HK-2 (cell line): ENCODE results near the gene CFL1.
"Not testable (repeated sequence)": the region's sequence is repeated elsewhere in the genome, so short reads cannot be mapped to it uniquely, and the experiment has no call there.

Experiments used
- DNase-seq: peaks from one replicate; pipeline ENCODE4 v3.0.0-alpha.2; 2018; ENCODE audit not compliant: unreplicated experiment

The CFL1 gene

DNA sequence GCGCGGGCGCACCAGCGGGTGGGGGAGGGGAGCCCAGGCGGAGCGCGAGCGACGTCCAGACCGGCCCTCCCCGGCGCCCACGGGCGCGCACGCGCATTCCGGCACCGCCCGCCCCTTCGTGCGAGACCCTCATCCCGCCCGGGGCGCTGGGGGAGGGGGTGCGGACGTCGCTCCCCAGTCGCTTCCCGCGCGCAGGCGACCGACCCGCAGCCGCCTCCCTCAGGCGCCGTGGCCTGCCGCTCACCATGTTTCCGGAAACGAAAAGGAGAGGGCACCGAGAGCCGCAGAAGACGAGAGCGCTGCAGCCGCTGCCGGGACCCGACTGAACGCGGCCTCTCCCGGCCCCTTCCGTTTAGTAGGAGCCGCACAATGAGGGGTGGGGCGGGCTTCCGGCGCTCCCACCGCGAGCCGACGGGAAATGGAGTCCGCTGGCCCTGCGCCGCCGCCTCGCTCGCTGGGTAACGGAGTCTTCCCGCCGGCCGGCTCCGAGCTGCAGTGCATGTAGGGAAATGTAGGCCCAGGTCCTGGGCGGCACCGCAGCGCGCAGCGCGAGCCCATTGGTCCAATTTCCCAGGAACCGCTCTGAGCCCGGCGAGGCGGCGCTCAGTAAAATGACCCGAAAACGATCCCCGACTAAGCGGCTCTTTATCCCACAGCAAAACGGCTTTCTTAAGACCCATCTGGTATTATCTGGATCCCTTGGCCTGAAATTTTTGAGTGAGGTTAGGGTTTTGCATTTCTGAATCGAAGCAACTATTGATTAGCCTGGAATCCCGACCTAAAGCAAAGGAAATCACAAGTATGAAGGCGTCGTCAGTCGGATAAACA is at the start of gene CFL1:
Gene CFL1, minus strand, starts transcription at position 328 of the 828 bp plus-strand sequence. Its CDS starts 81 bp downstream, at position 247.
- DNase-seq, result peak; percentile 93

DNA sequence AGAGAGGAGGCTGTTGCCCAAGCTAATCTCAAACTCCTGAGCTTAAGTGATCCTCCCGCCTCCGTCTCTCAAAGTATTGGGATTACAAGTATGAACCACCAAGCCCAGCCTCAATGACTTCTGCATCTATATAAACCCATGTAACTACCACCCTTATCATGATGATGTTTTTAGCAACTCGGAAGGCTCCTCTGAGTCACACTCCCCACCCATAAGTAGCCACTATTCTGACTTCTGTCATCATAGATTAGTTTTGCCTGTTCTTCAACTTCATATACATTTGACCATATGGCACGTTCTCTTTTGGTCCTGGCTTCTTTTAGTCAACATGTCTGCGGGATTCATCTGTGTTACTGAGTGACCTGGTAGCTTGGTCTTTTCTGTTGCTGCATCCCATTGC is 48.6 kb upstream of the CFL1 start:
- no peak for DNase-seq

DNA sequence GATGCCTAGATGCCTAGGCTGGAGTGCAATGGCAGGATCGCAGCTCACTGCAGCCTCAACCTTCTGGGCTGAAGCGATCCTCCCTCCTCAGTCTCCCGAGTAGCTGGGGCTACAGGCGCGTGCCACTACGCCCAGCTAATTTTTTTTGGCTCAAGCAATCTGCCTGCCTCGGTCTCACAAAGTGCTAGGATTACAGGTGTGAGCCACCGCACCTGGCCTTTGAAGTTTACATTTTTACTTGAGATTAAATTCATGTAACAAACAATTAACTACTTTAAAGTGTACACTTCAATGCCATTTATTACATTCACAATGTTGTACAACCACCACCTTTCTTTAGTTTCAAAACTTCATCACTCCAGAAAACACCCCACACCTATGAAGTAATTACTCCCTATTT is 45.7 kb upstream of the CFL1 start:
- no peak for DNase-seq

DNA sequence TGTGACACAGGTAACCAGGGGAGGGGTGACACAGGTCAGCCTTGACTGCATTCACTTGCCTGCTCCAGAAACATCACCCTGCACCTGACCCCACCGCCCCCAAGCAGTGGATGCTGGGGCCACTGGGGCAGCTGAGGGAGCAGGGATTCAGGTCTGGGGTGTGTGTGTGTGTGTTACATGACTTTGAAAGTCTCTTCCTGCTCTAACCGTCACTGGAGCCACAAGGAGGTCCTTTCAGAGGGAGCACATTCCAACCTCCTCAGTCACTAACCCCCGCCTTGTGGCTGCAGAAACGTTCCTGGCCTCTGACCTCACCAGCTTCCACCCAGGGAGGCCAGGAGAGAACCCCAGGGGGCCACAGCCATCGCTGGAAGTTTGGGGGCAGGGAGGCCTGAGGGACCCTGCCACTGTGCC is 45.1 kb upstream of the CFL1 start:
- peak; percentile 80 for DNase-seq

DNA sequence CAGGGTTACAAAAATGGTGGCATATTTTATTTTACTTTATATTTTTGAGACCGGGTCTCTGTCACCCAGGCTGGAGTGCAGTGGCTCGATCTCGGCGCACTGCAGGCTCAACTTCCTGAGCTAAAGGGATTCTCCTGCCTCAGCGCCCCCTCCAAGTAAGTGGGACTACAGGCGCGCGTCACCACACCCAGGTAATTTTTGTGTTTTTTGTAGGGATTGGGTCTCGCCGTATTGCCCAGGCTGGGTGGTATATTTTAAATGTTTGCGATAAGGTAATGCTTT is 42.9 kb upstream of the CFL1 start:
- DNase-seq, result no peak

DNA sequence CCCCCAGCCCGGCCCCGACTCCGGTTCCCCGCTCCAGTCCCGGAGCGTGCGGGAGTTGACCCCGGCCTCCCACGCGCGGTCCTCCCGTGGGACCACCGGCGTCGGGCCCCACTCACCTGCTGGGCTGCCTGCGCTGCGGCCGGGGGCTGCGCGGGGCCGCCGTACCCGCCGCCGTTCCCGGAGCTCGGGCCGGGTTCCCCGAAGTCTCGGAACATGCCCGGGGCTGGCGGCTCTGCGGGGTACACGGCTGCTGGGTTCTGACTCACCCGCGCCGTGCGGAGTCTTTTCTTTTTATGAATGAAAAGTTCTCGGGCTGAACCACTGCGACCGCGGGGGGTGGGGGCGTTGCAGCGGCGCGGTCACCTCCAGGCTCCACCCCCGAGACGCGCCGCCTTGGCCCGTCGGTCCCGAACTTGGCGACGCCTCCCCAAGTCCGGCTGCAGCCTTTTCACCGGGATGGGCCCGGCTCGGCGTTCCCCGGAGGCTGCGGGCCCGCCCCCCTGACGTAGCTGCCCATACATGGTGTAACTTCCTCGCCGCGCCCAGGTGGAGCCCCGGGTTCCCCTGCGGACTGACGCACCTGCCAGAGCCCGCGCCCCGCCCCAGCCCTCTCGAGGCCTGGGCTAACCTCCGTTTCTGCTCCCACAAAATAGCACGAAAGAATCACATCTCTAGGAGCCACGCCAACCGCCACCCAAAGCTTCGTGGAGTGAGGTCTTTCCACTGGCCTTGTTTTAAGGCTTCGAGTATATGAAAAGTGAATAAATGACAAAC is 42.3 kb upstream of the CFL1 start, which contains the start of gene FOSL1:
Gene FOSL1, minus strand, starts transcription at position 264 of the 774 bp plus-strand sequence. Its CDS starts 49 bp downstream, at position 215.
- peak; percentile 92 for DNase-seq

DNA sequence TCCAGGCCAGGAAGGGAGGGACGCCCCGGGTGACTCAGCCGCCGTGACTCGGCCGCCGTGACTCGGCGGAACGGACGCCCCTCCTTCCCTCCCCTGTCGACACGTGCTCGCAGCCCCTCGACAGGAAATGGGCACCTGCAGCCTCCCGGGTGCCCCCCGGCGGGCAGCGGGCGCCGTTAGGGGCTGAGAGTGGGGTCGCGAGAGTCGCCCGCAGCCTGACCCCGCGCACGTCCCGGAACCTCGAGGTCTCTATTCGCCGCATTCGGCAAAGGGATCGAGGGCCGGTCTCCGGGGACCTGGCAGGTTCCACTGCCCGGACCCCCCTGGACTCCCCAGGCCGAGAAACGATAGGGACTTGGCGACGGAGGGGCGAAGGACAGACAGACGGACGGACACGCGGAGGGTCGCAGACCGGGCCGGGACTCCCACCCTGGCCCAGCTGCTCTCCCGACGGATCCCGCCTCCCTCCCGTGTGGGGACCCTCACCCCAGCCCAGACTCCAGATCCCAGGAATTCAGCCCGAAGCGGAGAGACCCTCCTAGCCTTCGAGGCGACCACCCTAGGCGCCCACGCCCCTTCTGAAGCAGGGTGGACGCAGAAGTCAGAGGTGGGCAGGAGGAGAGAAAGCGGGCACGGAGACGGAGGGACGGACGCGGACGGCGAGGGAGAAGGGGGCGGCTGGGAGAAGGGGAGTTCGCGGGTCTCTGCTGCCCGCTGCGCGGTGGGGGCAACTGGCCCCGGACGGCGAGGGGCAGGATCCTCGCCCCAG is 41.6 kb upstream of the CFL1 start:
- DNase-seq, result peak; percentile 81

DNA sequence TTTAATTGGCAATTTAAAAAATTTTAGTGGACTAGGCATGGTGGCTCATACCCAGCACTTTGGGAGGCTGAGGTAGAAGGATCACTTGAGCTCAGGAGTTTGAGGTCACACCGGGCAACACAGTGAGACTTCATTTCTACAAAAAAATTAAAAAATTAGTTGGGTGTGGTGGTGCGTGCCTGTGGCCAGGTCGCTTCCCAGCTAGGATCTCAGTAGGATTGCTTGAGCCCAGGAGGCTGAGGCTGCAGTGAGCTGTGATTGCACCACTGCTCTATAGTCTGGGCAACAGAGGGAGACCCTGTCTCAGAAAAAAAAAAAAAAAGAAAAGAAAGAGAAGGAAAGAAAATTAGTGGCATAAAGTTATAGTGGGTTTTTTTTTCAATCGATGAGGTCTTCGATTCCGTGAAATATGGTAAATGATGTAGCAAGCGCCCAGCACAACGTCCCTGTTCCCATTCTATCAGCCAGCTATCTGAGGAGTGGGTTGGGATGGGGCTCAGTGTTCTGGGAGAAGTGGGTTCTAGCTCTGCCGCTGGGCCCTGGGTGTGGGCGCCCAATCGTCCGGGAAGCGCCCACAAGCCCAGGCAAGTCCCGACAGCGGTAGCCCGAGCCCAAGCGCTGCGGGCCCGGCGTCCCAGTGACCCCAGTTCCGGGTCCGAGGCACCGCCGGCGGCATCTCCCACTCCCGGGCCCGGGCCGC is 40.8 kb upstream of the CFL1 start:
- DNase-seq, result no peak

DNA sequence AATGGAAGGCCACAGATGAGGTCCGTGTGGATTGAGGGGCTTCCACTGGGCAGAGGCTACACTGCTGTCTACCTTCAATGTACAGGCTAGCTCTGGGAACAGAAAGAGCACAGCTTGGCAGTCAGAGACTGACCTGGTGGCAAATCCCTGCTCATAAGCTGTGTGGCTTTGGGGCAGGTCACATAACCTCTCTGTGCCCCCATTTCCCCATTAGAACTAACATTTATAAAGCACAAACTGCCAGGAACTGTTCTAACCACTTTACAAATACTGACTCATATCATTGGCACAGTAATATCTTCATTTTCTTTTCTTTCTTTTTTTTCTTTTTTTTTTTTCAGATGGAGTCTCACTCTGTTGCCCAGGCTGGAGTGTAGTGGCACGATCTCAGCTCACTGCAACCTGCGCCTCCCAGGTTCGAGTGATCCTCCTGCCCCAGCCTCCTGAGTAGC is 39.1 kb upstream of the CFL1 start:
- no peak for DNase-seq

DNA sequence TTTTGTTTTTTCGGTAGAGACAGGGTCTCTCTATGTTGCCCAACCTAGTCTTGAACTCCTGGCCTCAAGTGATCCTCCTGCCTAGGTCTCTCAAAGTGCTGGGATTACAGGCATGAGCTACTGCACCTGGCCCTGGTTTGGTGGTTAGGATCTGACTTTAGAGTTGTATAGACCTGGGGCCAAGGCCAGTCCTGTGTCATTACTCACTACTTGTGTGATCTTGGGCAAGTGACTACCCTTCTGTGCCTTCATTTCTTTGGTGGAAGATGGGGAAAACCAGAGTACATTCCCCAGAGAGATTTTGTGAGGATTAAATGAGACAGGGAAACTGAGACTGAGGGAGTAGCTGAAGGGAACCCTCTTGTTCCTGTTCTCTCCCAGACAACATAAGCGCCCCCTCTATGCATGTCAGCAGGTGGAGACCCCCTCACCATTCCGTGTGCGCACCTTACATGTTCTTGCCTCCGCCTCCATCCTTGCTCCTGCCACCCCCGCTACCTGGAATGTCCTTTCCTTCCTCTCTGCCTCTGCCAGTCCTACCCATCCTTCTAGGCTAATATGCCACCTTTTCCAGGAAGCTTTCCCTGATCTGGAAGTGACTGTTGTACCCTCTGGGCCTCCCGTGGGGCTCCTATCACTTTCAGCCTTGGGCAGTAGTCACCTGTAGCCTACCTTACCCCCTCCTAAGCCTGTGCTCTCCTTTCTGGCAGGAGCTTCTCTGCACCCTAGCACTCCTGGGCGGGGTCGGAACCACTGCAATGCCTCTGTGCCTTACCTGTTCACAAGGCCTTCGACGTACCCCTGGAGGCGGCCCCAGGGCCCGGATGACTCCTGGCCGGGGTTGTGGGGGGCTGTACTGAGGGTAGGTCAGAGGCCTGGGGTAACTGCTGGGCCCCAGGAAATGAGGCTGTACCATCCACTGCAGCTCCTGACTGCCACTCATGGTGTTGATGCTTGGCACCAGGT is 38.3 kb upstream of the CFL1 start:
- no peak for DNase-seq

DNA sequence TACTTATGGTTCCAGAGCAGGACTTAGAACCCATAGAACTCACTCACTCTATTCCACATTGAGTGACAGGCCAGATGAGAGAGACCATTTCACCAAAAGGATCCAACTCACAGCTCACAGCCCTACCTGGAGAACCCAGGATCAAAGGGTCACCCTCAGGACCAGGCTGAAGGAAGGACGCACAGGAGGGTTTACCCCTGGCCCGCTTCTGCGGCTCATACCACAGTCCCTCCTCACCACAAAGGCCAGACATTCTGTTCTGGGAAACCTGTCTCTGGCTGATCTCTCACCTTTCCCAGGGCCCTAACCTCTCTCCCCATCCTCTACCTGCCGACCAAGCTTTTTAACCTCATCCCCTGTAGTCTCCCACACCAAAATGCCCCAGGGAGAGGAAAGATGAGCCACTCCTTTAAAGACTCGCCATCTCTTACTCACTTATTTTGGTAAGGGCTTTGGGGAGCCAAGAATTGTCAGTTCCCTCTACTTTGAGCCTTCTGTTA is 37.6 kb upstream of the CFL1 start:
- no peak for DNase-seq

DNA sequence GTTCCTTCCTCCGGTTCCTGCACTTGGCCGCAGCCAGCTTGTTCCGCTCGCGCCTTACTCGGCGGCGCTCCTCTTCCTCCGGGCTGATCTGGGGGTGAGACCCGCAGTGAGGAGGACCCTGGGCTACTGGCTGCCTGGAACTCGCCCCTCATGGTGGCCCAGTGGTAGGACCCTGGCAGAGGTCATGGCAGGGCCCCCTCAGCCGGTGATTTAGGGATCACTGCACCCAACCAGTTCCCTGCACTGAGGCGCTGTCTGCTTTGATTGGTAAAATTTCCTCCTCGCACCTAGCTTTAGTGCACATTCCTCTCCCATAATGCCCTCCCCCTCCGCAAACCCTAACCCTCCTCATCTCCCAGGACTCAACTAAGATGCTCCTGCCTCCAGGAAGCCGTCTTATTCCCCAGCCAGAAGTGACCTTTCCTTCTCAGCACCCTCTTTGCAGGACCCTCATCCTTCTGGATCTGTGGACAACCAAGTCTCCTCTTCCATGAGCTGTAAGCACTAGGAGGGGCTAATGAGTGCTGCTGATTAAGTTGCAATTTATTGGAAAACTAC is 36.1 kb upstream of the CFL1 start:
- DNase-seq, result no peak

DNA sequence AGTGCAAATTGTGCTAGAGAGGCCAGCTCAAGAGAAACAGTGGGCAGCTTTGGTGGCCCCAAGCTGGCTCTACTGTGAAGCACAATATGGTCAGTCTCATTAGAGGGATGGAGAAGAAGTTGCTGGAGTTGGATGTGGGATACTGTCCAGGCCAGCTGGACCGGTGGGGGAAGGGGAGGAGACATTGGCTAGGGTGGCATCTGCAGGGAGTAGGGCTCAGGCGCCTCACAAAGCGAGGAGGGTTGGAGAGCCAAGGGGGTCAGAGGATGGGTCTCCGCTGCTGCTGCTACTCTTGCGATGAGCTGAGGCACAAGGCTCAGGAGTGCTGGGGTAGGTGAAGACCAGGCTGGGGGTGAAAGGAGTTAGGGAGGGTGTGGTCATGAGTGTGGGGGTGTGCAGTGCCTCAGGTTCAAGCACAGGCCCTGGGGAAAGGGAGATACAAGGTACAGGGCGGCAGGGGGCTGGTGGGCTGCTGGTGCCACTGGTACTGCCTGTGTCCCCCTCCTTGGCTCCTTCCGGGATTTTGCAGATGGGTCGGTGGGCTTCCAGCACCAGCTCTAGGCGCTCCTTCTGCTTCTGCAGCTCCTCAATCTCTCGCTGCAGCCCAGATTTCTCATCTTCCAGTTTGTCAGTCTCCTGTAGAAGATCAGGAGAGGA is 34.8 kb upstream of the CFL1 start:
- no peak for DNase-seq

DNA sequence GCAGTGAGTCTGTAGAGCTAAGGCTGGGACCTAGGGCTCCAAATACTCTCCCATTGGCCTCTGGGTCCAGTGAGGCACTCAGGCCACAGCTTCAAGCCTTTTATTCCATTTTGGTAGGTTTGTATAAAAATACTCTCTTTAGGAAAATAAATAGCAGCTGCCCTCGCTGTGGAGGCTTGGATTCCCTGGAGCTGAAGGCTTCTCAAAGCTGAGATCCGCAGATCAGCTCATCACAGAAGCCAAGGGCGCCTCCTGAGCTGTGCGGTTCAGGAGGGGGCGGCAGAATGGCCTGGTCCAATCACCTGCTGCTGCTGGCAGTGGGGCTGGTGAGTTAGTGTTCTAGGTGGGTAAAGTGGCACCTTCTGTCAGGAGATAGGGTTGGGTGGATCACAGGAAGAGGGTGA is 34.2 kb upstream of the CFL1 start:
- not testable (repeated sequence) for DNase-seq

DNA sequence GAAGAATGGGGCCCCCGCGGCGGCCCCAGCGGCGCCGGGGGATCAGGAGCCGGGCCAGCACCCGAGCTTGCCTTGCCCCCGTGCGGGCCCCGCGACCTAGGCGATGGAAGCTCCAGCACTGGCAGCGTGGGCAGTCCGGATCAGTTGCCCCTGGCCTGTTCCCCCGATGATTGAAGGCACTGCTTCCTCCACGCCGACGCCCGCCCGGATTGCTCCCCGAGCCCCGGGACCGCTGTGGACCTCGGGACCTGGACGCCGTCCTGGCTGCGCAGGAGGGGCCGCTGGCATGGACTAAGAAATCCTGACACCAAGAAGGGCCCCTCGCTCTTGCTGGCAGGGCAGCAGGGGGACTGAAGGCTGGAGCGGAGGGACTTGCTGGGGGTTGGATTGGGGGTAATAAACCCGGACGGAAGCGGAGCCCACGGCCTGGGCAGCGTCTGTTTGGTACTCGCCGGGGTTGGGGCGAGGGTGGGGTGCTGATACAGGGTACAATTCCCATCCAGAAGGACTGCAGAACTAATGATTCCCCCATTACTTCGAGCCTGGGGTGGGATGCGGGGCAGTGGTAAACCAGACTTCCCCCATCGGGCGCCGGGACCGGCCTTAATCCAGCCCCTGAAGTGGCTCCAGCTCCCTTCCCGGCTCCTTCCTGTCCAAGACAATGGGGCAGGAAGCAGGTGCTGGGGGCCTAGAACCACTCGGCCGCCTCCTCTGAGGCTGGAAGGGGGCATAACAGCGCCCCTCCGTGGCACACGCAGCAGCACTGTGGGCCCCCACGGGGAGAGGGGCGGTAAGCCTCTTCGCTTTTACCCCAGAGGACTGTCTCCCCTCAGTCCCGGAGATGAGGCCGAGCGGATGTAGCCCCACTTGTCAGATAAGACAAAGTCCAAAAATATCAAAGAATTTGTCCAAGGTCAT is 33.5 kb upstream of the CFL1 start:
- peak; percentile 77 for DNase-seq

DNA sequence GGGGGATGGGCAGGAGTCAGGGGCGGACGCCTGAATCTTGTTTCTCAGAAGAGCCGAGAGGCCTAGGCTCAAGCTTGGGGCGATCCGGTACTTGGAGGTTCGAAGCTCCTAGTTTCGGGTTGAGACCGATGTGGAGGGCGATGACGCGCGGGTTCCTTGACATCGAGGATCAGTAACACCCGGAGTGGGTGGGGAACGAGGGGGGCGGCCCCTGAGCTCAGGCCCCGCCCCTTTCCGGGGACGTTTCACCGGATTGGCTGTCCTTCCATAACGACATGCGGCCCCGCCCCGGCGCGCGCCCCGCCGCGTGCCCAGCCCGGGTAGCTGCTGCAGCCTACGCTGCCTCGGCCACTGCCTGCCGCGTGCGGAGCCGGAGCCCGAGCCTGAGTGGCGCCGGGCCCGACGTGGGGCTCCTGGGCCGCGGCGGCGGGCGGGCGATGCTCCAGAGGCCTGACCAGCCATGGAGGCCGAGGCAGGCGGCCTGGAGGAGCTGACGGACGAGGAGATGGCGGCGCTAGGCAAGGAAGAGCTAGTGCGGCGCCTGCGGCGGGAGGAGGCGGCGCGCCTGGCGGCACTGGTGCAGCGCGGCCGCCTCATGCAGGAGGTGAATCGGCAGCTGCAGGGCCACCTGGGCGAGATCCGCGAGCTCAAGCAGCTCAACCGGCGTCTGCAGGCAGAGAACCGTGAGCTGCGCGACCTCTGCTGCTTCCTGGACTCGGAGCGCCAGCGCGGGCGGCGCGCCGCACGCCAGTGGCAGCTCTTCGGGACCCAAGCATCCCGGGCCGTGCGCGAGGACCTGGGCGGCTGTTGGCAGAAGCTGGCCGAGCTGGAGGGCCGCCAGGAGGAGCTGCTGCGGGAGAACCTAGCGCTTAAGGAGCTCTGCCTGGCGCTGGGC is 32.6 kb upstream of the CFL1 start, which contains the start of gene CCDC85B:
Gene CCDC85B, plus strand, starts transcription at position 350 of the 895 bp plus-strand sequence. Its CDS starts 111 bp downstream, at position 461.
- peak; percentile 92 for DNase-seq

DNA sequence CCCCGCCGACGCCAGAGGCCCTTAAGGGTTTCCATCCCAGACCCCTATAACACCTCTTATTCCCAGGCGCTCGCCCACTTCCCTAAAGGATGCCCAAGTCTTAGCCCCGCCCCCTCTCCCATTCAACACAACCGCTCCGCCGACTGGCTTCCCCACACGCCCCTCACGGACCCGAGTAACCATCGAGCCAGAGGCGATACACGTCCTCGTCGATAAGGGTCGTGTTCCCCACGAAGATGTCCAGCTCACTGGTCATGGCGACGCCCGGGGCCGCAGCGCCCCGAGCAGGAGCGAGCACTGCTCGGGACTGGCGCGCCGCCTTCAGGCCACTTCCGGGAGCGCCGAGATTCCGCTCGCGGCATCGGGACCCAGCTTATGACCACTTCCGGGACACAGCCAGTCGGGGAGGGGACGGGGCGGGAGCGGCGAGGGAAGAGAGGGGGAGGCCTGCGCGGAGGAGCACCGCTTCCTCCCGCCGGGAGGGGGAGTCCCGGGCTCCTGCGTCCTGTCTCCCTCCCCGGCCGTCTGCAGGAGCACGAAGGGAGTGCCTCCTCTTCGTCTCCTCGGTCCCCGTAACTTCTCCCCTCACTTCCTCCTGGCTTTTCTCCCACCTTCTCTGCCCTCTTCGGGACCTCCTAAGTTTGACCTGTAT is 30.3 kb upstream of the CFL1 start, which contains the start of gene FIBP:
Gene FIBP, minus strand, starts transcription at position 309 of the 652 bp plus-strand sequence. Its CDS starts 53 bp downstream, at position 256.
- DNase-seq, result peak; percentile 93
